ENCODE data around the gene PMIS2.
"Not testable (repeated sequence)": the region's sequence is repeated elsewhere in the genome, so short reads cannot be mapped to it uniquely, and the experiment has no call there.

Gene PMIS2

DNA sequence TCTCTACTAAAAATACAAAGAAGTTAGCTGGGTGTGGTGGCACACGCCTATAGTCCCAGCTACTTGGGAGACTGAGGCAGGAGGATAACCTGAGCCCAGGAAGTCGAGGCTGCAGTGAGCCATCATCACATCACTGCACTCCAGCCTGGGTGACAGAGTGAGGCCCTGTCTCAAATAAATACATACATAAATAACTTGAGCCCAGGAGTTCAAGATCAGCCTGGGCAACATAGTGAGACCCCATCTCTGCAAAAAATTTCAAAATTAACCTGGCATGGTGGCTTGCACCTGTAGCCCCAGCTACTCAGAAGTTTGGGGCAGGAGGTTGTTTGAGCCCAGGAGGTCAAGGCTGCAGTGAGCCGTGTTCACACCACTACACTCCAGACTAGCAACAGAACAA is 9.1 kb downstream of the PMIS2 start:
- DNase-seq: not testable (repeated sequence)

DNA sequence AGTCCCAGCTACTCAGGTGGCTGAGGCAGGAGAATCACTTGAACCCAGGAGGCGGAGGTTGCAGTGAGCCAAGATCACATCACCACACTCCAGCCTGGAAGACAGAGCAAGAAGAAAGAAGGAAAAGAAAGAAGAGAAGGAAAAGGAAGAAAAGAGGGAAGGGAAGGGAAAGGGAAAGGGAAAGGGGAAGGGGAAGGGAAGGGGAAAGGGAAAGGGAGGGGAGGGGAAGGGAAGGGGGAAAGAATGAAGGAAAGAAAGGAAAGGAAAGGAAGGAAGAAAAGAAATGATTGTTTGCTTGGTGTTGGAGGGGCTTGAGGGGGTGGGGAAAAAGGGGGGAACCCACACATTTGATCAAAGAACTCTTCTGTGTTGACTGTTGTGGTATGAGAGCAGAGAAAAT is 10.0 kb downstream of the PMIS2 start:
- DNase-seq: no peak

DNA sequence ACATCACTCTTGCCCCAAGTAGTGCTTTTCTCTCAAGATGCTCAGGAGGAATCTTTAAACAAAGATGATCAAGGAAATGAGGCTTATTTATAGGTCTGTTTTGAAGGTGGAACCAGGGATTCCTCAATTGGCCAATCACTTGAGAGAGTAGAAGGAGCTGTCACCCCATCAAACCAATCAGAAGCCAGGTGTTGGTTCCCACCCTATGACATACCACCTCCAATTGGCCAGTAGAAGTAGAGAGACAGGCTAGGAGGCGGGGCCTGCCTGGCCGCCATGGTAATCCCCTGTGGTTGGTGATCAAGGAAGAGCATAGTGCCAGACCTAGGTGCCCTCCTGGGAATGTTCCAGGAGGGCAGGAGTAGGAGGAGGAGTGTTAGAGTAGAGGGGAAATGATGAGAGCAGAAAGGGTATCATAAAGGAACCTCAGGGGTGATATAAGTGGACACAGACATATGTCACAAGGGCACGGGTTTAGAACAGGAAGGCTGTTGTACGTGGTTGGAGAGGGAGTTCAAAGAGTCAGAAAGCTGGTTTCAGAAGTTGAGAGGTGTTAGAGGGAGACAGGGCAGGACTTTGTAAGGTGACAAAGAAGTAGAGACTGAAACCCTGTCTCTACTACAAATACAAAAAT is 10.5 kb downstream of the PMIS2 start:
- DNase-seq: no peak

DNA sequence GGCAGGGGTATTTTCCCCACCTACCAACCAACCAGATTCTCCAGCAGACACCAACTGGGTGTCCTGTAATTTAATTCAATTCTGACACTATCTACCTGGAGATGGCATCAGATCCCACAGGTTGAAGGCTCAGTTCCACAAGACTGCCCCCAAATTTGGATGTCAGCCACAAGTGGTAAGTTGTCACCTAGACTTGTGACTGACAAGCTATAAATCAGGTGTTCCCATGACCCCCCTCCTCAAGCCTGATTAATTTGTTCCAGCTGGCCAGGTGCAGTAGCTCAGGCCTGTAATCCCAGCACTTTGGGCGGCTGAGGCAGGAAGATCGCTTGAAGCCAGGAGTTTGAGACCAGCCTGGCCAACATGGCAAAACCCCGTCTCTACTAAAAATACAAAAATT is 16.0 kb downstream of the PMIS2 start:
- no peak for DNase-seq

DNA sequence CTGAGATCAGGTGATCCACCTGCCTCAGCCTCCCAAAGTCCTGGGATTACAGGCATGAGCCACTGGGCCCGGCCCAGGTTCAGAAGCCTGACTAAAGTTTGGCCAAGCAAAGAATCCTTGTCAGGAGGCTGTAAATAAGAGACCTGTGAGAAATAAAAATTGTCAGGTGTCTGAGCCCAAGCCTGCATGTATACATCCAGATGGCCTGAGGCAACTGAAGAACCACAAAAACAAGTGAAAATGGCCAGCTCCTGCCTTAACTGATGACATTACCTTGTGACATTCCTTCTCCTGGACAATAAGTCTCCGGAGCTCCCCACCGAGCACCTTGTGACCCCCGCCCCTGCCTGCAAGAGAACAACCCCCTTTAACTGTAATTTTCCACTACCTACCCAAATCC is 18.5 kb downstream of the PMIS2 start:
- DNase-seq: not testable (repeated sequence)

DNA sequence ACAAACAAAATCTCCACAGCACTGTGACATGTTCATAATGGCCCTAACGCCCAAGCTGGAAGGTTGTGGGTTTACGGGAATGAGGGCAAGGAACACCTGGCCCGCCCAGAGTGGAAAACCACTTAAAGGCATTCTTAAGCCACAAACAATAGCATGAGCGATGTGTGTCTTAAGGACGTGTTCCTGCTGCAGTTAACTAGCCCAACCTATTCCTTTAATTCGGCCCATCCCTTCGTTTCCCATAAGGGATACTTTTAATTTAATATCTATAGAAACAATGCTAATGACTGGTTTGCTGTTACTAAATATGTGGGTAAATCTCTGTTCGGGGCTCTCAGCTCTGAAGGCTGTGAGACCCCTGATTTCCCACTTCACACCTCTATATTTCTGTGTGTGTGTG is 21.2 kb downstream of the PMIS2 start:
- DNase-seq: not testable (repeated sequence)

DNA sequence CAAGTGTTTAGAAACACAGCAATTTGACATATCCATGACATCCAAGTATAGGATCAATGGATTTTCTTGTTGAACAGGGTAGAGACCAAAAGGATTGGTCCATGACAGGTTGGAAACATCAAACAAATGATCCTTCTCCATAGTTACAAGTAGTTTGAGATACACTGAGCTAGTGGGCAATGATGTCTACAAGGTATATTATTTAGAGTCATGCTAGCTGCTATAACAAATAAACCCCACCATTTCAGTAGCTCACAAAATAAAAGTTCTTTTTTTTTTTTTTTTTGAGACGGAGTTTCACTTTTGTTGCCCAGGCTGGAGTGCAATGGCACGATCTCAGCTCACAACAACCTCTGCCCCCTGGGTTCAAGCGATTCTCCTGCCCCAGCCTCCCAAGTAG is 21.7 kb downstream of the PMIS2 start:
- no peak for DNase-seq

DNA sequence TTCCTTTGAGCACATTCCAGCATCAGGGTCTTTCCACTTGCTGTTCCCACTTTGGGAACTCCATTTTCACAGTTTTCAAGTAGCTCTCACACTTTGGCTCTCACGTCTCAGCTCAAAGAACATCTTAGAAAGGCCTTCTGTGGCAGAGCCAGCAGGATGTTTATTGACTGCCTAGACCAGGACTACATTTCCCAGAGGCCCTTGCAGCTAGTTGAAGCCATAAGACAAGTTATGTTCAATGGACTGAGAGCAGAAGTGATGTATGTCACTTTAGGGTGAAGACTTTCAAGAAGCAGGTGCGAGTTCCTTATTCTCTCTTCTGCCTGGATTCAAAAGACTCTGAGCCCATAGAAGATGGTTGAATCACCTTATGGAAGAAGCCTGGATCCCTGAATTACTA is 22.3 kb downstream of the PMIS2 start:
- DNase-seq: no peak

DNA sequence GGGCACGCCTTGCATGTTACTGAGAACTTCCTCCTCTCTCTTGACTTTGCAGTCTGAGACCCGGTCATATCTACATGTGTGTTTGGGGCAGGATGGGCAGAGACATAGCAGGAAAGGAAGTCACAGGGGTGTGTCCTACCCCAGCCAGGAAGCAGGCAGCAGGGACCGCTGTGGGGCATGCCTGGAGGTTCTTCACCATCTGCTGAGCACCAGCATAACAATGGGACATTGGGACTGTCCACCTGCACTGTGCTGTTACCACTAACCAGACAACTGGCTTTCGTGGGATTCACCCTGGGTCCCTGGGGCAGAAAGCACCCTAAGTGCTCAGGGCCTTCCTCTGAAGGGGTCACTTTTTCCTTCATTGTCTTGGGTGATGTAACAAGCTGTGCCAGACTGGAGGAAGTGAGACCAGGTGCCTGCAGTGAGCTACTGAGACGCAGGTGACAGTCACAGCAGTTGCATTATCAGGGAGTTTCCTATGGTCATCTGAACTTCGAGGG is 23.9 kb downstream of the PMIS2 start:
- DNase-seq: no peak

DNA sequence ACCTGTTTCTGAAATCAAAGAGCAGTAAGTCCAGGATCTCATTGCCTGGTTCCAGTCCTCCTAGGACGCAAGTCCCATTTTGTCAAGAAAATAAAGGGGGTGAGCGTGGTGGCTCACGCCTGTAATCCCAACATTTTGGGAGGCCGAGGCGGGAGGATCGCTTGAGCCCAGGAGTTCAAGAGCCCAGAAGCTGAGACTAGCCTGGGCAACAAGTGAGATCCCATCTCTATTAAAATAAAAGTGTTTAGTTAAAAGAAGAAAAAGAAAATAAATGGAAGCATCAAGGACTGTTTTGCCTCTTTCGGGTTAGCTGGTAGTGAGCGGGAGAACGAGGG is 26.2 kb downstream of the PMIS2 start:
- DNase-seq: no peak

DNA sequence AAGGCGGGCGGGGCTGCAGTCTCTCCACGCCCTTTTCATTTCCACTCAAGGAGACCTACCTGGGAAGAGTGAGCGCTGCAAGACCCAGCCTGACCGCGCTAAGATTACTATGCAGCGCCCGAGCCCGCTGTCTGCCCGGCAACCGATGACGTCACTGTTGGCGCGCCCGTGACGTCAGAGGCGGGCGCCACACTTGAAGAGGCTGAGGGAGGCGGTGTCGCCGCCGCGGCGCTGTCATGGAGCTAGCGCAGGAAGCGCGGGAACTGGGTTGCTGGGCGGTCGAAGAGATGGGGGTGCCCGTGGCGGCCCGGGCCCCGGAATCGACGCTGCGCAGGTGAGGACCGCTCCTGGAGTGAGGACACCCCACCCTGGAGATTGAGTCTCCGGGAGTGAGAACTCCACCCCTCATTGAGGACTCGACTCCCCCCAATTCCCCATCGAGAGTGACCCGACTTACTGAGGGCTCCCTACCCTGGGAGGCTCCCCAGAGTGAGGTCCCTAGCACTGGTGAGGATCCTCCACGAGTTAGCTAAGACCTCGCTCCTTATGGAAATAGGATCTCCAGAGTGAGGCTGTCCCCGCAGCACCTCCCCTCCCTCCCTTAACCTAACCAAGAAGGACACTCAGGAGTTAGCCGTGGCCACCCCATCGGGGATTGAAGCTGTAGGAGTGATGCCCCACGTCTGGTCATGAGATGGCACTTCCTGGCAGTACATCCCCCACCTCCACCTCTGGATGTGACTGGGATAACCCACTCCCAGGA is 26.8 kb downstream of the PMIS2 start, which contains the start of gene HAUS5:
TSS of gene HAUS5 (plus strand) at position 177 of the 763 bp plus-strand sequence. CDS start at position 237, 60 bp downstream.
- DNase-seq: peak; percentile 88 to 91

DNA sequence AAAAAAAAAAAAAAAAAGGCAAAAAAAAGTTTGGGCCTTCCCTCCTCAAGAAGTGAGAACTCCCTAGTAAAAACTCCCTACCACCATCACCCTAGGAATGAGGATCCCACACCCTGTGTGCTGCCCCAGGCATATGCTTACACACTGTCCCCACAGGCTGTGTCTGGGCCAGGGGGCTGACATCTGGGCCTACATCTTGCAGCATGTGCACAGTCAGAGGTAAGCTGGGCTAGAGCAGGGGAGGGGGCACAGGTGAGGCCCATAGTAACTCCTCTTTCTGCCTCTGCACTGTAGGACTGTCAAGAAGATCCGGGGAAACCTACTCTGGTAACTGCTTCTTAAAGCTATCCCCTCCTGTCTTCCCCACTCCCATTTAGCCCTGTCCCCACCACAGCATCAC is 27.6 kb downstream of the PMIS2 start:
- no peak for DNase-seq

DNA sequence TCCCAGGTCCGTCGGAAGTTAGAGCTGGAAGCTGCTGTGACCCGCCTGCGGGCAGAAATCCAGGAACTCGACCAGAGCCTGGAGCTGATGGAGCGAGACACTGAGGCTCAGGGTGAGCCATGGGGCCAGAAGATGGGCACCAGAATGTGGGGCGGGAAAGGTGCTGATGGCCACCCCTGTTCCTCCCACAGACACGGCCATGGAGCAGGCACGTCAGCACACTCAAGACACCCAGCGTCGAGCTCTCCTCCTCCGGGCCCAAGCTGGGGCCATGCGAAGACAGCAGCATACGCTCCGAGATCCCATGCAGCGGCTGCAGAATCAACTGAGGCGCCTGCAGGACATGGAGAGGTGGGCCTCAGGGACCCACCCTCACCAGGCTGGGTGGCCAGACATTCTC is 29.1 kb downstream of the PMIS2 start:
- DNase-seq: no peak

DNA sequence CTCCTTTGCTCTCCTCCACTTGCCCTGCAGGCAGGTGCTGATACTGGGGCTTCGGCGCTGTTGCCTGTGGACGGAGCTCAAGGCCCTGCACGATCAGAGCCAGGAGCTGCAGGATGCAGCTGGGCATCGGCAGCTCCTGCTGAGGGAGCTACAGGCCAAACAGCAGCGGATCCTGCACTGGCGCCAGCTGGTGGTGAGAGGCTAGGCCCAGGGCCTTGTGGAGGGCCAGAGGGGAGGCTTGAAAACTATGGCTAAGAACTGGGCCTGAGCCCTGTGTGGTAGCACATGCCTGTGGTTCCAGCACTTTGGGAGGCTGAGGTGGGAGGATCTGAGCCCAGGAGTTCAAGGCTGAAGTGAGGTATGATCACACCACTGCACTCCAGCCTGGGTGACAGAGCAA is 32.9 kb downstream of the PMIS2 start:
- no peak for DNase-seq

DNA sequence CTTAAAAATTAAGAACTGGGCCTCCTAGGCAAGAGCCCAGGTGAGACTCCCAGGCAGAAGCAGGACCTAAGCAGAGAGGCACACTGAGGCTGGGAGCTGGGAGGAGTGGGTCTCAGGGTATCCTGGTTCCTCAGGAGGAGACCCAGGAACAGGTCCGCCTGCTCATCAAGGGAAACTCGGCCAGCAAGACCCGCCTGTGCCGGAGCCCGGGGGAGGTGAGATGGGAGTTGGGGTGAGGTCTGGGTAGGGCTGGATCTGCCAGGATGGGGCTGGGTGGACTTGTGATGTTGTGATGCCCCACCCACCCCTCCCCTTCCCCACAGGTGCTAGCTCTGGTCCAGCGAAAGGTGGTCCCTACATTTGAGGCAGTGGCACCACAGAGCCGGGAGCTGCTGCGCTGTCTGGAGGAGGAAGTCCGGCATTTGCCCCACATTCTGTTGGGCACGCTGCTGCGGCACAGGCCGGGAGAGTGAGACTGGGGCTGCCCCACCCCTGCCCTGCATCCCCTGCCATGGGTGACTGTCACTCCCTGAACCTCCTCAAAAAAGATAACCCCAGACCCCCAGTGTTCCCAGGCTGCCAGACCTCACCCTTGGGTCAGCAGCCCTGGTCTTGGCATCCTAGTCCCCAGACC is 33.4 kb downstream of the PMIS2 start:
- DNase-seq: no peak

DNA sequence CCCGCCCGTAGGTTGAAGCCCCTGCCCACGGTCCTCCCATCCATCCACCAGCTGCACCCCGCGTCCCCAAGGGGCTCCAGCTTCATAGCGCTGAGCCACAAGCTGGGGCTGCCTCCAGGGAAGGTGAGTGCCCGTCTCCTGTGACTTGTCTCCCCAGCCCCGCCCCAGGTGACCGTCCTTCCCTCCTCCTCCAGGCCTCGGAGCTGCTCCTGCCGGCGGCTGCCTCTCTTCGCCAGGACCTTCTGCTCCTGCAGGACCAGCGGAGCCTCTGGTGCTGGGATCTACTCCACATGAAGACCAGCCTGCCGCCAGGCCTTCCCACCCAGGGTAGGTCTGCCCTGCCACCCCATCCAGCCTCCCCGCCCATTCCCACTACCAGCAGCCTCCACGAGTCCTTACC is 34.0 kb downstream of the PMIS2 start:
- no peak for DNase-seq

DNA sequence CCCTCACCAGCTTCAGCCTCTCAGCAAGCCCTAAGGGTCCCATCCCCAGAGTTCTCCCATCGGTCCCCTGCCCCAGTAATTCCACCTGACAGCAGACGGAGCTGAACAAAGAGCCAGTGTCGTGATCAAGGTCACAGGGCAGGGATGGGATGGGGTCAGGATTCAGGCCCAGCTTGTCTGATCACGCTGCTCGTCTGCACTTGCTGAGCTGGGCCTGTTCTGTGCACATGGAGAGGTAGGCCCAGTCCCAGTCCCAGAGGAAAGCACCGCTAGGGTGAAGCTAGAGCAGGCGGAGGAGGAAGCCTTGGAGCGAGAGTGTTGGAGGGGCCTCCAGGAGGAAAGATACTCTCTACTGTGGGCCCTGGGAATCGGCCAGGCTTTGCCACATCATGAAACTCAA is 35.7 kb downstream of the PMIS2 start:
- no peak for DNase-seq

DNA sequence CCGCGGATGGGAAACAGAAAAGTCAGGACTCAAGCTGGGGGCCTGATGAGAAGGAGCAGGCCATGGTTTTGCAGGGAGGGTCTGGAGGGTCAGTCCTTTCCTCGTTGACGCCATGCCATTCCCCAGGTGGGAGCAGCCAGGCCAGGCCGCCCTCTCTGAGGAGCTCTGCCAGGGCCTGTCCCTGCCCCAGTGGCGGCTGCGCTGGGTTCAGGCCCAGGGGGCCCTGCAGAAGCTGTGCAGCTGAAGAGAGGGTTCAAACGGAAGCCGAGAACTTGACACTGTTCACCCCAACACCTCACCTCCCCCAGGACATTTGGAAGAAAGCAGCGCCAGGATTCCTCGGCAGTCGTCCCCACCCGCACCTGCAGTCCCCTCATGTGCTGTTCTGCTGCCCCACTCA is 36.8 kb downstream of the PMIS2 start:
- DNase-seq: no peak

DNA sequence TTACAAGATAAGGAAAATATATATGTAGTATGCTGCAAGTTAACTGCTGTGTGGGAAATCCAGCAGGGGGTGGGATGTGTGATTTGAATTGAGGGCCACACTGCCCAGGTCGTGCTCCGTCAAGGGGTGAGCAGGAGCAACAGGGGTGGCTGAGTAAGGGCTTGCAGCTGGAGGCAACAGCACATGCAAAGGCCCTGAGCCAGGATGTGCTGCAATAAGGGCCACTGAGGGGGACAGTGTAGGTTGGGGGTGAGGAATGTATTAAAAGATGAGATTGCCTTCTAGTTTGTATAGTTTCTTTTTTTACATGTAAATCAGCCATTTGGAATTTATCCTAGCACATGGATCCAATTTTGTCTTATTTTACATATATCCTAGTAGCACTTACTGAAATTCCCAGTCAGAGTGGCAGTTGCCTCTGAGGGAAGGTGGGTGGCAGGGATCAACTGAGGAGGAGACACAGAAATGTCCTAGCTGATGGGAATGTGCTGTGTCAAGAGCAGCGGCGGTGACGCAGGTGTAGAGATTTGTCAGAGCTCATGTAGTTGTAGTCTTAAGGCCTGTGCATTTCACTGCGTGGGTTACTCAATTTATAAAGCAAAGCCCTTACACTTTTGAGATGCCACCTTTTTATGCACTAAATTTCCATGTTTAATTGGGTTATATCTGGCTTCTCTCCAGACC is 37.5 kb downstream of the PMIS2 start:
- no peak for DNase-seq

DNA sequence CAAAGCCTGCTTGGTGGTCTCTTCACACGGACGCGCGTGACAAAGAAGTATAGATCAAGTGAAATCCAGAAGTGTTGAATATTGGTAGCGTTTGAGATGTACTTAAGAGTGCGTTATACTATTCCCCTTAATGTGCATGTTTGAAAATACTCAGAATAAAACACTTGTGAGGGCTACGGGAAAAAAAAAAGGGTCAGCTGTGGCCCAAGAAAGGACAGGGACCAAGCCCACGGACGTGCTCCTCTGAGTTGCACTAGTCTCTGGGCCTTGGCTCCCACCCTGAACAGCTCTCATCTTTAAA is 42.2 kb downstream of the PMIS2 start:
- DNase-seq: no peak

DNA sequence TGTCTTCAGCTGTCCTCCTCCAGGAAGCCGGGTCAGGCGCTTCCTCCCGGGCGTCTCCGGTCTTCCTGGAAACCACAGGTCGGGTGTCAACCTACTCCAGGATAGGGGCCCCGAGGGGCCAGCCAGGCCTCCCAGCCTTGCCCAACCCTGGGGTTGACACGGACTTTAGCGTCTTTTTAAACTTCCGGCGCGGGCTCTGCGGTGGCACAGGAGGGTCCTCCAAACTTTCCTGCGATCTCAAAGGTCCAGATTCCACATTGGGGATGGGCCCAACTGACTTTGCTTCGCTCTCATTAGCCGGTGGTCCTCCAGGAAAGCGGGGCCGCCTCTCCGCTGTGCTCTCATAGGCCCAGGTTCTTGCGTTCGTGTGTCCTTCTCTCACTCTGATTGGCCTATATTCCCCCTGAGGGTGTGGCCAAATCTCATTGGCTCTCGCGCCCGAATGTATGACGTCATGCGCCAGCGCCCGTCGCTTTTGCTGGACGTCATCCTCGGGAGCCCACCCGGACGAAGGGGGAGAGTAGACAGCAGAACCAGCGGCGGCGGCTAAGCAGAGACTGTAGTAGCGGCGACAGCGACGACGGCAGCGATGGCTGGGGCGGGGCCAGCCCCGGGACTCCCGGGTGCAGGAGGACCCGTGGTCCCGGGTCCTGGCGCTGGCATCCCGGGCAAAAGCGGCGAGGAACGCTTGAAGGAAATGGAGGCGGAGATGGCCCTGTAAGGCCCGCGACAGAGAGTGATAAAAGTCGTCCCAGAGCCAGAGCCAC is 42.8 kb downstream of the PMIS2 start, which contains the start of gene RBM42:
TSS of gene RBM42 (plus strand) at position 472 of the 767 bp plus-strand sequence. CDS start at position 590, 118 bp downstream.
- peak; percentile 95 to 99 for DNase-seq

DNA sequence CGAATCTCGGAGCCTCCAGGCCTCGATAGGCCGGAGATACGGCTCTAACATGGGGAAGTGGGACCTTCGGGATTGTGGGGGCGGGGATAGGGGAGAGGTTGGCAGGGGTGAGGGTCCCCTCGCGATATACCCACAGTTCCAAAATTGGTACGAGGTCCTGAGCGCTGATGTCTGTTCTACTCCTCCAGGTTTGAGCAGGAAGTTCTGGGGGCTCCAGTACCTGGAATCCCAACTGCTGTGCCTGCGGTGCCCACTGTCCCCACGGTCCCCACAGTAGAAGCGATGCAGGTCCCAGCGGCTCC is 43.3 kb downstream of the PMIS2 start:
- no peak for DNase-seq

Measured in bone marrow (tissue), 2 donors.